PFSK-1 (cell line): Measurements from ENCODE around the gene SLC6A16.

Source experiments
- FOXP2 ChIP-seq: optimal IDR thresholded peaks from 2 replicates; pipeline ENCODE3; 2011; ENCODE audit warnings: borderline replicate concordance, control low read depth, inconsistent platforms; ENCODE audit not compliant: insufficient read depth; ENCODE audit errors: extremely low read length, extremely low read depth
- POLR2AphosphoS5 ChIP-seq: IDR thresholded peaks from 2 replicates; pipeline ENCODE4 v1.6.1; 2012; ENCODE audit warnings: low read depth, mild to moderate bottlenecking, control low read depth, low read length, moderate library complexity
- SIN3A ChIP-seq: IDR thresholded peaks from 2 replicates; pipeline ENCODE4 v1.6.1; 2012; ENCODE audit warnings: mild to moderate bottlenecking, low read length, moderate library complexity, borderline replicate concordance; ENCODE audit not compliant: insufficient read depth
- TAF1 ChIP-seq: IDR thresholded peaks from 2 replicates; pipeline ENCODE4 v1.6.1; 2012; ENCODE audit warnings: low read length, control low read depth, borderline replicate concordance; ENCODE audit not compliant: insufficient read depth
- TF ChIP-seq, protein P1 (sequence below), 2 experiments: IDR thresholded peaks; 2 replicates each; pipeline versions ENCODE4 v1.6.1 to v1.8.0; 2011 to 2012; ENCODE audit warnings: low read depth in 2 of 2, low read length in 2 of 2, control low read depth in 1 of 2, inconsistent platforms in 1 of 2, mild to moderate bottlenecking in 1 of 2, moderate library complexity in 1 of 2; ENCODE audit not compliant: insufficient read depth in 1 of 2

The SLC6A16 gene

GRCh38 chr19:49359851-49360820 is 35.1 kb upstream of the SLC6A16 start:
- TF ChIP-seq TAF1 = no peak
- TF ChIP-seq, protein P1, sequence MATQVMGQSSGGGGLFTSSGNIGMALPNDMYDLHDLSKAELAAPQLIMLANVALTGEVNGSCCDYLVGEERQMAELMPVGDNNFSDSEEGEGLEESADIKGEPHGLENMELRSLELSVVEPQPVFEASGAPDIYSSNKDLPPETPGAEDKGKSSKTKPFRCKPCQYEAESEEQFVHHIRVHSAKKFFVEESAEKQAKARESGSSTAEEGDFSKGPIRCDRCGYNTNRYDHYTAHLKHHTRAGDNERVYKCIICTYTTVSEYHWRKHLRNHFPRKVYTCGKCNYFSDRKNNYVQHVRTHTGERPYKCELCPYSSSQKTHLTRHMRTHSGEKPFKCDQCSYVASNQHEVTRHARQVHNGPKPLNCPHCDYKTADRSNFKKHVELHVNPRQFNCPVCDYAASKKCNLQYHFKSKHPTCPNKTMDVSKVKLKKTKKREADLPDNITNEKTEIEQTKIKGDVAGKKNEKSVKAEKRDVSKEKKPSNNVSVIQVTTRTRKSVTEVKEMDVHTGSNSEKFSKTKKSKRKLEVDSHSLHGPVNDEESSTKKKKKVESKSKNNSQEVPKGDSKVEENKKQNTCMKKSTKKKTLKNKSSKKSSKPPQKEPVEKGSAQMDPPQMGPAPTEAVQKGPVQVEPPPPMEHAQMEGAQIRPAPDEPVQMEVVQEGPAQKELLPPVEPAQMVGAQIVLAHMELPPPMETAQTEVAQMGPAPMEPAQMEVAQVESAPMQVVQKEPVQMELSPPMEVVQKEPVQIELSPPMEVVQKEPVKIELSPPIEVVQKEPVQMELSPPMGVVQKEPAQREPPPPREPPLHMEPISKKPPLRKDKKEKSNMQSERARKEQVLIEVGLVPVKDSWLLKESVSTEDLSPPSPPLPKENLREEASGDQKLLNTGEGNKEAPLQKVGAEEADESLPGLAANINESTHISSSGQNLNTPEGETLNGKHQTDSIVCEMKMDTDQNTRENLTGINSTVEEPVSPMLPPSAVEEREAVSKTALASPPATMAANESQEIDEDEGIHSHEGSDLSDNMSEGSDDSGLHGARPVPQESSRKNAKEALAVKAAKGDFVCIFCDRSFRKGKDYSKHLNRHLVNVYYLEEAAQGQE (IDR thresholded peaks at IDR 0.05; ENCODE audit: insufficient read depth in 1 of 2, low read depth in 2 of 2, low read length in 2 of 2) = no peak
- no peak for TF ChIP-seq POLR2AphosphoS5
- TF ChIP-seq FOXP2 = no peak
- no peak for TF ChIP-seq SIN3A

- TF ChIP-seq, protein P1 (IDR thresholded peaks at IDR 0.05; ENCODE audit: insufficient read depth in 1 of 2, low read depth in 2 of 2, low read length in 2 of 2) = no peak
- TF ChIP-seq SIN3A = no peak
- no peak for TF ChIP-seq FOXP2
- TF ChIP-seq POLR2AphosphoS5 = no peak
- TF ChIP-seq TAF1 = no peak
Observed at GRCh38 chr19:49357186-49357585, 32.2 kb upstream of the SLC6A16 start.

DNA sequence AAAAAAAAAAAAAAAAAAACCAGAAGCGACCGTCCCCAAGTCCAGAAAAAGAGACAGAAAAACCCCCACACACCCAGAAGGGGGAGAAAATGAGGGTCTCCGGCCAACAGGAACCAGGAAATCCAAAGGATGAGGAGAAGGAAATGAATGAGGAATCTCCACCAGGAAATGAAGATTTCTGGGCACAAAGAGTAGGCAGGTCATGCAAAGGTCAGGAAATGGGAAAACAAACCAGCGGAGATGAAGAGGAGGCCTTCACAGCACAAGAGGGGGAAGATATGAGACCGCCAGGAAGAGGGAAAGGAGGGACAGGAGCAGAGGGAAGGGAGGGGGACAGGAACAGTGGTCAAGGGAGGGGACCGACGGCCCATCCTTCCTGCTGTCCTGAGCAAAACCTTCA is 31.4 kb upstream of the SLC6A16 start:
- 0 out of 2 replicates have a peak, but pooled peaks have one; percentile 21 for TF ChIP-seq POLR2AphosphoS5
- TF ChIP-seq, protein P1 (IDR thresholded peaks at IDR 0.05; ENCODE audit: insufficient read depth in 1 of 2, low read depth in 2 of 2, low read length in 2 of 2) = peak in 1 of 2 experiments; percentile 60; a peak in 1 of 4 replicates
- no peak for TF ChIP-seq TAF1
- TF ChIP-seq FOXP2 = no peak
- TF ChIP-seq SIN3A = no peak

- TF ChIP-seq TAF1 = 0 out of 2 replicates have a peak, but pooled peaks have one; percentile 22
- TF ChIP-seq, protein P1 (IDR thresholded peaks at IDR 0.05; ENCODE audit: insufficient read depth in 1 of 2, low read depth in 2 of 2, low read length in 2 of 2) = no peak
- TF ChIP-seq POLR2AphosphoS5 = no peak
- TF ChIP-seq FOXP2 = no peak
Observed at GRCh38 chr19:49355909-49356353, 30.9 kb upstream of the SLC6A16 start.
